DND-41 (cell line): ENCODE results near the gene UBE2C.

Experiments
- ATAC-seq: fragments of 200-7000 bp; cut with Tn5 transposase; 3 replicates; pipeline ENCODE4 v1.9.1; 2021; ENCODE audit warnings: low read depth; ENCODE audit not compliant: insufficient read depth
- DNase-seq: peaks from one replicate; pipeline ENCODE4 v3.0.0-alpha.2; 2020
- H2AFZ ChIP-seq: 2 replicates; pipeline ENCODE4 v1.6.0; 2012; ENCODE audit warnings: low read depth, low read length
- H3K27ac ChIP-seq: 2 replicates; pipeline ENCODE4 v1.5.1; 2012; ENCODE audit warnings: low read length, inconsistent platforms
- H3K27me3 ChIP-seq: fragments of 200-600 bp; sonication (generic); 2 replicates; pipeline ENCODE4 v1.6.0; 2012; ENCODE audit warnings: low read length, mild to moderate bottlenecking, inconsistent platforms; ENCODE audit not compliant: insufficient read depth, poor library complexity
- H3K36me3 ChIP-seq: 2 replicates; pipeline ENCODE4 v1.5.1; 2012; ENCODE audit warnings: low read length, inconsistent platforms; ENCODE audit not compliant: insufficient read depth
- H3K4me1 ChIP-seq: 2 replicates; pipeline ENCODE4 v1.5.1; 2012; ENCODE audit warnings: mild to moderate bottlenecking, low read length; ENCODE audit not compliant: insufficient read depth
- H3K4me2 ChIP-seq: 2 replicates; pipeline ENCODE4 v1.6.0; 2012; ENCODE audit warnings: mild to moderate bottlenecking, moderate library complexity, low read length, inconsistent platforms; ENCODE audit not compliant: insufficient read depth
- H3K4me3 ChIP-seq, 2 experiments: fragments of 200-600 bp in 1 of 2; shearing (Covaris generic) in 1 of 2; 2 replicates each; pipeline ENCODE4 v1.5.1; 2012 to 2016; ENCODE audit warnings: inconsistent platforms in 2 of 2, low read length in 2 of 2, mild to moderate bottlenecking in 2 of 2, low read depth in 1 of 2, moderate library complexity in 1 of 2
- H3K79me2 ChIP-seq: 2 replicates; pipeline ENCODE4 v1.6.0; 2012; ENCODE audit warnings: low read length, inconsistent platforms; ENCODE audit not compliant: insufficient read depth
- H3K9ac ChIP-seq: 2 replicates; pipeline ENCODE4 v1.6.0; 2012; ENCODE audit warnings: low read depth, mild to moderate bottlenecking, inconsistent platforms, low read length, moderate library complexity
- H3K9me3 ChIP-seq: 2 replicates; pipeline ENCODE4 v1.5.1; 2012; ENCODE audit warnings: low read length, moderate library complexity, mild to moderate bottlenecking, inconsistent platforms; ENCODE audit not compliant: insufficient read depth, severe bottlenecking
- H4K20me1 ChIP-seq: 2 replicates; pipeline ENCODE4 v1.6.0; 2012; ENCODE audit warnings: low read length; ENCODE audit not compliant: insufficient read depth
- EZH2 ChIP-seq: IDR thresholded peaks from 3 replicates; pipeline ENCODE4 v1.6.1; 2012; ENCODE audit warnings: borderline replicate concordance, low read depth, mild to moderate bottlenecking, moderate library complexity, low read length, inconsistent platforms; ENCODE audit not compliant: severe bottlenecking
- TF ChIP-seq, protein P1 (sequence below): IDR thresholded peaks from 2 replicates; pipeline ENCODE4 v1.5.1; 2012; ENCODE audit warnings: borderline replicate concordance, low read length, moderate library complexity, mild to moderate bottlenecking; ENCODE audit not compliant: poor library complexity, severe bottlenecking; ENCODE audit errors: extremely low read depth

Gene UBE2C

DNA sequence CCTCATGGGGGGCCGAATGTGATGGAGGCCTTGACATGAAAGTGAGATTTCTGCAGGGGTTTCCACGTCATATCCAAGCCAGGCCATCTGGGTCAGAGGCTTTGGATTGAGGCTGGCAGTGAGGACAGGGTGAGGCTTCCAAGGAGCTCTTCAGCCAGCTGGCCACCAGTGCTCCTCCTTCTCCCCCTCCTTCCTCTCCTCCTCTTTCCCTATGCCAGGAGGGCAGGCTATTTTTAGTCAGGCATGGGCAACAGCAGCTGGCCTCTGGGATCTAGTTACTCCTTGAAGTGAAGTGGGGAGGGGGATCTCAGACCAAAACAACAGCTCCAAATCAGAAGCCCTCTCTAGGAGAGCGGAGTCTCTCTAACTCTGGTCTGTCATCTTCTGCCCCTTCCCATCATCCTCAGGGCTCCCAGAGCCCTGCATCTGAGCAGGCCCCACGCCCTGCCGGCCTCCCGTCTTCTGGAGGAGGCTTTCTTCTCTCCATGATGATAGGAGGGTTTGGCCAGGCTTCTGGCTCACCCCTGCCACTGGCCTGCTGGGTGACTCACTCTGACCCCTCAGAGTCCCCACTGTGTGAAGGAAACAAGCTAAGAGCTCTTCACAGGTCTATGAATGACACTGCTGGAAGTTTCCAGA lies 14.1 kb downstream of the UBE2C start:
- ATAC-seq (no peak), DNase-seq (no peak)
- no peak overlapping the region for H2AFZ ChIP-seq
- H3K4me1 ChIP-seq, result no peaks in the 10 kb centered on the region
- H3K36me3 ChIP-seq, result no peaks in the 10 kb centered on the region
- no peak overlapping the region for H3K4me3 ChIP-seq
- H3K27me3 ChIP-seq, result peaks cover 4% of the 10 kb centered on the region
- H3K9me3 ChIP-seq, result no peaks in the 10 kb centered on the region
- H3K4me2 ChIP-seq, result no peak overlapping the region
- H4K20me1 ChIP-seq, result no peaks in the 10 kb centered on the region
- TF ChIP-seq, protein P1, sequence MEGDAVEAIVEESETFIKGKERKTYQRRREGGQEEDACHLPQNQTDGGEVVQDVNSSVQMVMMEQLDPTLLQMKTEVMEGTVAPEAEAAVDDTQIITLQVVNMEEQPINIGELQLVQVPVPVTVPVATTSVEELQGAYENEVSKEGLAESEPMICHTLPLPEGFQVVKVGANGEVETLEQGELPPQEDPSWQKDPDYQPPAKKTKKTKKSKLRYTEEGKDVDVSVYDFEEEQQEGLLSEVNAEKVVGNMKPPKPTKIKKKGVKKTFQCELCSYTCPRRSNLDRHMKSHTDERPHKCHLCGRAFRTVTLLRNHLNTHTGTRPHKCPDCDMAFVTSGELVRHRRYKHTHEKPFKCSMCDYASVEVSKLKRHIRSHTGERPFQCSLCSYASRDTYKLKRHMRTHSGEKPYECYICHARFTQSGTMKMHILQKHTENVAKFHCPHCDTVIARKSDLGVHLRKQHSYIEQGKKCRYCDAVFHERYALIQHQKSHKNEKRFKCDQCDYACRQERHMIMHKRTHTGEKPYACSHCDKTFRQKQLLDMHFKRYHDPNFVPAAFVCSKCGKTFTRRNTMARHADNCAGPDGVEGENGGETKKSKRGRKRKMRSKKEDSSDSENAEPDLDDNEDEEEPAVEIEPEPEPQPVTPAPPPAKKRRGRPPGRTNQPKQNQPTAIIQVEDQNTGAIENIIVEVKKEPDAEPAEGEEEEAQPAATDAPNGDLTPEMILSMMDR, result no peak
- TF ChIP-seq EZH2, result no peak
- H3K9ac ChIP-seq, result no peak overlapping the region
- H3K27ac ChIP-seq, result no peak overlapping the region
- H3K79me2 ChIP-seq, result no peaks in the 10 kb centered on the region

- Histone ChIP-seq H3K4me2 (no peak within 1 kb of the TSS), H3K36me3 (no peaks in the 10 kb centered on the region), H3K27me3 (peaks cover 4% of the 10 kb centered on the region), H3K4me1 (no peaks in the 10 kb centered on the region), H3K9me3 (no peaks in the 10 kb centered on the region), H4K20me1 (no peaks in the 10 kb centered on the region), H2AFZ (no peak within 1 kb of the TSS), H3K79me2 (no peaks in the 10 kb centered on the region), H3K4me3 (no peak within 1 kb of the TSS), H3K27ac (no peak within 1 kb of the TSS), H3K9ac (no peak within 1 kb of the TSS)
- TF ChIP-seq, protein P1, result no peak
- TF ChIP-seq EZH2, result no peak
- ATAC-seq (no peak), DNase-seq (no peak)
These were observed 14.7 kb downstream of the UBE2C start, which contains the start of gene TNNC2 for GRCh38 chr20:45827030-45827652. Gene TNNC2 (minus strand): TSS chr20:45827312. CDS start chr20:45827248, 64 bp downstream.

- no peak overlapping the region for H3K4me2 ChIP-seq
- no peaks in the 10 kb centered on the region for H3K36me3 ChIP-seq
- no peak overlapping the region for H3K9ac ChIP-seq
- no peak overlapping the region for H2AFZ ChIP-seq
- DNase-seq, result no peak
- no peak for TF ChIP-seq EZH2
- TF ChIP-seq, protein P1, result no peak
- H3K79me2 ChIP-seq, result no peaks in the 10 kb centered on the region
- no peak overlapping the region for H3K4me3 ChIP-seq
- ATAC-seq, result no peak
- no peaks in the 10 kb centered on the region for H3K9me3 ChIP-seq
- H3K27me3 ChIP-seq, result peaks cover 4% of the 10 kb centered on the region
- no peak overlapping the region for H3K27ac ChIP-seq
- H3K4me1 ChIP-seq, result no peaks in the 10 kb centered on the region
- no peaks in the 10 kb centered on the region for H4K20me1 ChIP-seq
These were observed 15.3 kb downstream of the UBE2C start for GRCh38 chr20:45827712-45828111.
